Psoas muscle (tissue), 8 donors: ENCODE data around the gene MORN5. TPM values are rescaled to one million over a fixed set of nuclear protein-coding genes. Genes with fewer than 3 reads are reported as not detected.

ENCODE experiments used
- ATAC-seq, 4 donors: fragments of 200-7000 bp; cut with Tn5 transposase; one replicate each; pipeline ENCODE4 v1.9.1; 2020; ENCODE audit warnings: moderate library complexity in 3 of 4, mild to moderate bottlenecking in 2 of 4
- DNase-seq, 2 donors: peaks; one replicate each; pipeline ENCODE4 v3.0.0-alpha.2; 2020
- H3K27ac ChIP-seq: fragments of 200-600 bp; one replicate; pipeline ENCODE4 v1.8.0; 2022
- H3K27me3 ChIP-seq, 3 donors: fragments of 200-600 bp in 1 of 3; one replicate each; pipeline versions ENCODE4 v1.6.1 to v1.8.0; 2013 to 2022; ENCODE audit warnings: low read length in 2 of 3, mild to moderate bottlenecking in 2 of 3, moderate library complexity in 1 of 3; ENCODE audit not compliant: insufficient read depth in 3 of 3
- H3K36me3 ChIP-seq, 2 donors: fragments of 200-600 bp in 1 of 2; one replicate each; pipeline versions ENCODE4 v1.6.1 to v1.8.0; 2013 to 2022; ENCODE audit warnings: low read depth in 1 of 2, mild to moderate bottlenecking in 1 of 2, moderate library complexity in 1 of 2; ENCODE audit not compliant: insufficient read depth in 1 of 2
- H3K4me1 ChIP-seq: fragments of 200-600 bp; one replicate; pipeline ENCODE4 v1.8.0; 2022
- H3K4me3 ChIP-seq: fragments of 200-600 bp; one replicate; pipeline ENCODE4 v1.8.0; 2022; ENCODE audit warnings: mild to moderate bottlenecking
- H3K9me3 ChIP-seq: fragments of 200-600 bp; one replicate; pipeline ENCODE4 v1.8.0; 2022
- CTCF ChIP-seq: fragments of 200-600 bp; IDR thresholded peaks from one replicate; pipeline ENCODE4 v1.8.0; 2022; ENCODE audit warnings: antibody characterized with exemption
- WGBS, 3 donors: extraction: QIAGEN DNeasy Blood & Tissue Kit; methylation state at CpG; one replicate each; pipeline versions ENCODE4 v1.1.6 to v1.1.7; 2013; 5-methylcytosine and 5-hydroxymethylcytosine counted together
- intact Hi-C, 2 donors: fragments of 100-400 bp; cut with DNase I; formaldehyde crosslinking; loops; one replicate each; pipeline versions ENCODE4 v1.11.0 to v1.14.2; 2022
- polyA plus RNA-seq, 3 donors: library from polyadenylated mRNA; stranded (reverse); fragments of 200-250 nt; gene quantifications; one replicate each; pipeline ENCODE4 v1.2.3, GENCODE V29; 2013
- total RNA-seq, 4 donors: library from RNA; stranded (reverse); fragmentation: NEBNext Ultra II Directional in 2 of 4; extraction: Animal tissue kit (Norgen Biotek cat#: 25700) in 2 of 4; gene quantifications; one replicate each; pipeline versions ENCODE4 v1.2.1 to v1.2.4, GENCODE V29; 2021 to 2023
- donor health status: healthy with polysubstance abuse.
- donor health status: DM: no; HTN: no; CAD: no; lungs with moderate emphysema.
- donor health status: Bipolar disorder and iron deficiency.
- donor health status: healthy.
- donor health status: DM: yes; HTN: yes; CAD: no.
- donor health status: DM: no; HTN: no; CAD: no.
- donor health status: DM: no; HTN: no; CAD: no.
- donor health status: DM: yes; HTN: yes; CAD: no.

Gene MORN5
- total and polyA plus RNA-seq, 7 donors, result not detected

GRCh38 chr9:122143876-122144405 is 15.8 kb upstream of the MORN5 start:
- Histone ChIP-seq H3K4me1 (no peaks in the 10 kb centered on the region), H3K27me3 (no peaks in the 10 kb centered on the region), H3K9me3 (no peaks in the 10 kb centered on the region), H3K36me3 (peaks cover 11 to 72% of the 10 kb centered on the region in 2 donors), H3K4me3 (no peak overlapping the region), H3K27ac (no peak overlapping the region)
- no peak for DNase-seq
- no peak for TF ChIP-seq CTCF
- WGBS, 3 donors, result 72 to 78% (median 77%) methylated on average over 14 of the region's 14 CpGs
- ATAC-seq, result no peak
- intact Hi-C loops, result no loop called here

DNA sequence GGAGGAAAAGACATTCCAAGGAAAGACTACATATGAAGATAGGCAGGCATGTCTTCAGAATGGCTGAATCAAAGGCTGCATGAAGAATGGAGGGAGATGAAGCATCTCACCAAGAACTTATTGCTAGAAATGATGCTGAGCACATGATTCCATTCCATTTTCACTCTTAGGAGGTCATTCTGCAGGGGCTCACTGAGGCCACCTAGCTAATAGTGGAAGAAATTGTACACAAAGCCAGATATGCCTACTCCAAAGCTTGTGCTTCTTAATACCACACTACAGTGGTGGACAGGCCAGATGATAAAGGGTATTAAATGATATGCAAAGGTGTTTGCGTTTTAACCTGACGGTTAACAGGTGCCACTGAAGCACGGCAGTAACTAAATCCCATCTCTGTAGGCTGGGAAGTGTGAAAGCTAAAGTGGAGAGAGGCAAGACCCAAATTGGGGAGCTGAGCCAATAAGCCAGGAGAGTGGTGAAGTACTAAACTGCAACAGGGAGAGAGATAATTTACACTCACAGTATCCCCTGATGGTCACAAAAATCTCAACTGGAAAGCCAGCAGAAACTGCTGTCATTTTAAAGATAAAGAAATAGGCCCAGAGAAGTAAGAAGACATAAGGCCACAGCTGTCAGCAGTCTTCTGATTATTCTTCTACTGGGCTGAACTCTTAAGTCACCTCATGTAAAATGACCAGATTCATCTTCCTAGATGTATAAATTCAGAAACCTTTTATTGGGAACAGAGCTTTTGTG is 14.7 kb upstream of the MORN5 start:
- TF ChIP-seq CTCF, result no peak
- Histone ChIP-seq H3K36me3 (peaks cover 11 to 83% of the 10 kb centered on the region in 2 donors), H3K27me3 (no peaks in the 10 kb centered on the region), H3K4me1 (peaks cover 3% of the 10 kb centered on the region), H3K9me3 (no peaks in the 10 kb centered on the region), H3K27ac (no peak overlapping the region), H3K4me3 (no peak overlapping the region)
- intact Hi-C loops, result no loop called here
- ATAC-seq (no peak), DNase-seq (no peak)
- WGBS, 3 donors, result 79 to 84% (median 81%) methylated on average over 3 of the region's 3 CpGs

- ATAC-seq (no peak), DNase-seq (no peak)
- no peak for TF ChIP-seq CTCF
- Histone ChIP-seq H3K27me3 (no peaks in the 10 kb centered on the region), H3K36me3 (peaks cover 11 to 86% of the 10 kb centered on the region in 2 donors), H3K4me1 (peaks cover 3% of the 10 kb centered on the region), H3K27ac (no peak overlapping the region), H3K9me3 (no peaks in the 10 kb centered on the region), H3K4me3 (no peak overlapping the region)
- WGBS, 3 donors, result 92 to 99% (median 94%) methylated on average over 2 of the region's 2 CpGs
- intact Hi-C loops, result no loop called here
These were observed 14.2 kb upstream of the MORN5 start for GRCh38 chr9:122145592-122145863.

- intact Hi-C loops, result no loop called here
- H3K4me3 ChIP-seq, result no peak overlapping the region
- ATAC-seq (peak; percentile 39 to 94 (median 84)), DNase-seq (peak; percentile 23 to 66)
- no peaks in the 10 kb centered on the region for H3K27me3 ChIP-seq
- H3K9me3 ChIP-seq, result no peaks in the 10 kb centered on the region
- no peak for TF ChIP-seq CTCF
- peaks cover 4 to 51% of the 10 kb centered on the region in 2 donors for H3K36me3 ChIP-seq
- WGBS, 3 donors, result 43 to 46% (median 43%) methylated on average over 4 of the region's 4 CpGs
- peak overlapping the region; percentile 64 for H3K27ac ChIP-seq
- H3K4me1 ChIP-seq, result peaks cover 36% of the 10 kb centered on the region
These were observed 8.4 kb upstream of the MORN5 start for GRCh38 chr9:122151267-122151828.
